GM18507 (cell line): ENCODE results near the gene INSYN2A.

Experiments used
- DNase-seq: peaks from one replicate; pipeline ENCODE4 v3.0.0; 2011; ENCODE audit warnings: low read depth; ENCODE audit not compliant: insufficient read length; ENCODE audit errors: extremely low spot score
- FAIRE-seq: peaks from 2 replicates; lab custom pipeline; 2011; peaks lifted over from hg19 to GRCh38; lab: Jason Lieb, UNC

Gene INSYN2A

GRCh38 chr10:127197154-127197432 lies 702 bp upstream of the INSYN2A start:
- FAIRE-seq (no peak), DNase-seq (no peak)

- no peak for DNase-seq
- no peak for FAIRE-seq
Measured at GRCh38 chr10:127195571-127196281, 665 bp downstream of the INSYN2A start.

DNA sequence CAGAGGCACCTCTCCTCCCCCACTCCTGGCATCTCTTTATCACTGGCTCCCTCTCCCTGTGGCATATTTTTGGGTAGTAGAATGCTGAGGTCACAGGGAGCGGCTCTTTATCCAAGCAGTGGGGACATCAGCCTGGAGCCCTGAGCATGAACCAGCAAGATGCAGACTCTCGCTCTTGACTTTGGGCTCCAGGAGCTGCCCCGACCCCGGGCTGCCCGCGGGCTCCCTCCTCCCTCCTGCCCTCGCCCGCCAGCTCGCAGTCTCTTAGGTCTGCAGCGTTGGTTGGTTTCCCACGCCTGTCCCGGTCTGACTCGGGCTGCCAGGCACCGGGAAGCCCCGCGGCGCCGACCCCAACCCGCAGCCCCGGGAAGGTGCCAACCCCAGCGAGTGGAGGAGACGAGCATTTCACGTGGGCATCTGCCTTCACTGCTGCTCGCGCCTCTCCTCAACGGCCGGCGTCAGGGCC lies 1.3 kb downstream of the INSYN2A start:
- DNase-seq (no peak), FAIRE-seq (no peak)

- no peak for FAIRE-seq
- DNase-seq = no peak
Measured at GRCh38 chr10:127194599-127194998, 1.8 kb downstream of the INSYN2A start.

DNA sequence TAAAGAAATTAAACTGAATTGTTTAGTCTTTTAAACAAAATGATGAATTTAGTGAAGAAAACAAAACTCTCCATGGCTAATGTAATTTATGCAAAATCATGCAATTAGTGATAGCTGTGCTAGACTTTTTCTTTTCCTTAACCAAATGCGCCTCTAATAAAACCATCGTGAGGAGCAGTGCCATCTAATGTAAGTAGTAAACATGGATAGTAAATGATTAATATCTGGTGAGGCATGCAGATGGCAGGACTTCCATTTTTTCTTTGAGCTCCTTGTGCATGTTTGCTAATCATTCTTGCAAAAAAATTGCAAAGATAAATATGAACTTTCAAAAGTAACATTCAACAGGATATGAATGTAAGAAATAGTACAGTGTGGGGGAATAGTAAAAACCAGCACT lies 2.3 kb downstream of the INSYN2A start:
- no peak for FAIRE-seq

GRCh38 chr10:127193125-127193524 lies 3.3 kb downstream of the INSYN2A start:
- FAIRE-seq = no peak
- DNase-seq = no peak

More for the DNA sequence above, 2.3 kb downstream of the INSYN2A start:
- DNase-seq = no peak

DNA sequence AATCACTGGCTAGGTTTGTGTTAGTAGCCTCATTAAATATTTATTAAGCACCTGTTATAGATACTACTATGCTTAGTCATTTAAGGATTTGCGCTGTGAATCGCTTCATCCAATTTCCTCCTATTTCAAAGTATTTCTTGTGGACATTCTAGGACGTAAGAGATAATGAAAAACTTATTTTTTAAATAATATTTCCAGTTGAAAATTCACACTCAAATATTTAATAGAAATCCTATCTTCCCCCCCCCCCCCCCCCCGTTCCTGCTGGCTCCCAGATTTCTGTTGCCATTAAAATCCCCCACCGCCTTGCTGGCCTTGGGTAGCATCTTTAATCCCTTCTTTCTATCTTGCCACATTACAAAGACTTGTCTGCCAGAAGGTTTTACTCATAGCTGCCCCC lies 6.0 kb downstream of the INSYN2A start:
- FAIRE-seq = no peak

GRCh38 chr10:127189226-127189625 lies 7.2 kb downstream of the INSYN2A start:
- FAIRE-seq (no peak), DNase-seq (no peak)

More for the DNA sequence above, 6.0 kb downstream of the INSYN2A start:
- no peak for DNase-seq

DNA sequence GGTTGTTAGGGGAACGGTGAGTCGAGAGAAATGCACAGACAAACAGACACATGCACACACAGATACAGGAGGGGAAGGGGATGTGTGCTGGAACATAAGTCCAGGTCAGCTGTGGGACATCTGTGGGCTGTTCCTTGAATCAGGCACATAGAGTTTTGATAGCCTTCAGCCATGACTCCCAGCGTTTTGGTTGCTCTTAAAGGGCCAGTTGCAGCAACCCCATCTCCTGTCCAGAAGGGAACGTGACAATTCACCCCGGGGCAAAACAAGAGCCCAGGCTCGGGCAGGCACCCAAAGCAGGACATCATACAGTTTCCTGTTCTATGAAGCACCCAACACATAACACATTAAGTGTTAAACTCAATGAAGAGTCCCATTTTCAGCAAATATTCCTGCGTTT lies 9.6 kb downstream of the INSYN2A start:
- FAIRE-seq = no peak
- no peak for DNase-seq

DNA sequence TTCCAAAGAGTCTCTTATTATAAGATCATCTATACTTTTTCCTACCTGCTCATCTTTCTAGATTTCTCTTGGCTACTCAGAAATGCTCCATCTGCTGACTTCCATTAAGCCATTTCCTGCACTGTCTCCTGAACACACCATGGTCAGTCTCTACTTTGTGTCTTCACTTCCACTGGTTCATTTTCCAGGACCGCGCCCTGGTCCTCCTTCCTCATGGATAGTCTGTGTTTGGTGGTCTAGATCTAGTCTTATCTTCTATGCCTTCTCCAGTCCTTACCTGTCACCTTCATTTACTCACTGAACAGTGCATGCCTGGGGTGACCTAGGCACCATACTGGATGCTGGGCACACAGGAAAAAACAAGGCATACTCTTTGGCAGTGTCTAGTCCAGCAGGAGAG lies 11.8 kb downstream of the INSYN2A start:
- no peak for FAIRE-seq

GRCh38 chr10:127182161-127182560 lies 14.2 kb downstream of the INSYN2A start:
- FAIRE-seq (no peak), DNase-seq (no peak)

More for the DNA sequence above, 11.8 kb downstream of the INSYN2A start:
- DNase-seq = no peak

DNA sequence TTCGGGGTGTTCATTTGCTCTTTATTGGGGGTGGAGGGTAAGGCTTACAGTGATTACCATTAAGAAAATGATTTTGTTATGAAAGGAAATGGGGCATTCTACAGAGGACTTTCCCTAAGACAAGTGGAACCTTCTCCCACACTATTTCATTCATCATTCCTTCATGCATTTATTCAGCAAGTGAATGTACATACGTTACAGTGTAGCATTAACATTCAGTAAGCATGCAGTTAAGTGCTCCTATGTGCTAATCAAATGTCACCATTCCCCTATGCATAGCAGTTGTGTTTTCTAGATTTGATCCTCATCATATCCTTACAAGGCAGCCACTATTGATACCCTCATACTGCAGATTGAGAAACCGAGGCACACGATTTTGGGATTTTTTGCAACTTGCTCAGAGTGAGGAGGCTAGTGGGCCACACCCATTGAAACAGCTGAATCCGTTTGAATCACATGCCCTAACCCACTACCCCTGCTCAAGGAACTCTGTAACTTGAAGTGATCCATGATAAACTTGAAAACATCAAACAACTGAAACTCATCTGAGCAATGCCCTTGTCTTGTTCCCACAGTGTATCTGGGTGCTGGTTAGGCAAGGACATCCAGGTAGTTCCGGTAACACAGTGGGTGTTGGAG lies 16.7 kb downstream of the INSYN2A start:
- DNase-seq (no peak), FAIRE-seq (no peak)

- DNase-seq (no peak), FAIRE-seq (no peak)
Measured at GRCh38 chr10:127176649-127177048, 19.7 kb downstream of the INSYN2A start.

GRCh38 chr10:127175357-127176110 lies 20.9 kb downstream of the INSYN2A start:
- no peak for DNase-seq
- FAIRE-seq = no peak

DNA sequence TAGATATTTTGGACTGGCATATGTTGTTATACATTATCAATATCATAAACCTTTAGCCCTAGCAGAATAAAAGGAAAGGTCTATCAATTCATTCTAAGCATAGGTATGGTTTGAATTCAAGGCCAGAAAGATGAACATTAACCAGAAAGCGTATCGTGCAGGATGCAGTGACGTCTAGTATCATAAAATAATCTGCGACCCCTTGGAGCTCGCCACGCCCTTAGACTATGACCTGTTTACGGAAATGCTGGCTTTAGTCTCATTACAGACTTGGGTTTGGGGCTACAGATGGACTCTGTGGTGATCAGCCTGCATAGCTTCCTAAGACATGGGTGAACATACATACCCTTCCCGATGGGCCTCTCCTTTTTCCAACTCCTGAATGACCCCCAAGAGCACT lies 21.5 kb downstream of the INSYN2A start:
- FAIRE-seq (no peak), DNase-seq (no peak)

DNA sequence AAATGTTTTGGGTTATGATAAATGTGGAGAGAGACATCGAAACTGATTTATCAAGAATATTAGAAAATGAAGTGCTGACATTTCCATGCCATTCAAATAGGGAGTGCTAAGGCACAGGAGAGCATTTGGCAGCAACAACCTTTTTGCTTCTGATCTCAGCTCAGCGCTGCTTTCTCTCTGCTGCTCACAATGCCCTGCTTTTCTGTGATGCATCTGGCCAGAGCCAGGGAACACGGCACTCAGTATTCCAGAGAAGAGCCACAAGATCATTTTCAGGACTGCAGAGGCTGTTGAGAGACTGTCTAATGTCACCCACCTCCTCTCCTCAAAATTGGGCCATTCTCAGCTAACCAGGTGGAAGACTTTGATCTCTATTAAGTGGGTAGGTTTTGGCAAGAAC lies 28.1 kb downstream of the INSYN2A start:
- FAIRE-seq (no peak), DNase-seq (no peak)

DNA sequence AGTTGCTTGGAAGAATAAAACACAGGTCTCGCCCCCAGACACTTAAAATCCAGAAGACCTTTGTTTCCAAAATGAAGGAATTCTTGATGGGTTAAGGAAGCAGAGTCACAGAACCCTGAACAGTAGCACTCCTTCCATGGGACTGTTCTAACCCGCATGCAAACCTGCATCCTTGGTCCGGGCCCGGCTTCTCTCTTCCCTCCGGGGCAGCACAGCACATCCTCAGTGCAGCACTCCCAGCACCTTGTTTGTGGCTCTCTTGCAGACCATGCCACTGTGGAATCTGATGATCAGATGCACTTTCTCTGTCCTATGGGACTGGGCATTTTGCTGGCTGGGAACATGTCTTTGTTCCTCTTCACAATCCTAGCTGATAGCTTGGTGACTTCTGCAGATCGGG lies 33.5 kb downstream of the INSYN2A start:
- DNase-seq (no peak), FAIRE-seq (no peak)

DNA sequence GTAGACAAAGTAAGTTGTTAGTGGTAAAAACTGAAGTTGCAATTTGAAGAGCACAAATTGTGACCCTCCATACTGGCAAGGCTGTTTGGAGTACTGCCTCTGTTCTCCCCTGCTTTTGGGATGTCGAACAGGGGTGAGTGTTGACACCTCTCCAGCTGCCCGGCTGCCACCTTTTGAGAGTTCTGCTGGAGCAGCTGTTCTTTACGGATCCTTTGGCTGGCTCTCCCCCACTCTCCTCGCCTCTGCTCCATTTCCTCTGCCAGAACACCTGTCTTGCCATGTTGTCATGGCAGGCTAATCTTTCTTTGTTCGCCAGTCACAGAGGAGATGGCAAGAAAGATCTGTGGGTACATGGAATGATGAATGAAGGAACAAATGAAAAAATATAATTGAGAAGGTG lies 34.9 kb downstream of the INSYN2A start:
- no peak for FAIRE-seq
- no peak for DNase-seq

DNA sequence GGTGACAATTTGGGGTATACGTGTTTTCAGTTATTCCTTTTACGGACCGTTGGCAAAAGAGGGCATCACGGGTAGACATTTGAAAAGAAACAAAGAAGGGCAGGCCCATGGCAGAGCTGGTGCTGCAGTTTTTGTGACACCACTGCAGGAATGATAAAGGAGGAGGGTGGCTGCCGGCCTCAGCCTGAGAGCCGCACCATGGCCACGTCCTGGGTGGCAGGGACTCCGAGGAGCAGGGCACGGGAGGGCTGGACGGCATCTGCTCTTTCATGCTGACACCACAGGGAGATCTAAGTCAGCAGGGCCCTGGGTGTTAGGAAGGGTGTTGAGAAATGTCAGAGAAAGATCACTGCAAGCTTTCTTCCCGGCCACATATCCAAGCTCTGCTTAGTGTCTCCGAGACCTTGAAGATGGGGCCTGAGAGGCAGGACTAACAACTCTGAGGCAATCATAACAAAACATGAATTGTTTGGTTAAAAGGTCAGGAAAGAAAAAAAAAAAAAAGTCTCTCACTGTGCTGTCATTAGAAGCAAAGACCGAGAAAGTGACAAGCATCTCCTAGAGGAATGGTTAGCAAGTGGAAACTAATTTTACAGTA lies 36.6 kb downstream of the INSYN2A start:
- DNase-seq (no peak), FAIRE-seq (no peak)

DNA sequence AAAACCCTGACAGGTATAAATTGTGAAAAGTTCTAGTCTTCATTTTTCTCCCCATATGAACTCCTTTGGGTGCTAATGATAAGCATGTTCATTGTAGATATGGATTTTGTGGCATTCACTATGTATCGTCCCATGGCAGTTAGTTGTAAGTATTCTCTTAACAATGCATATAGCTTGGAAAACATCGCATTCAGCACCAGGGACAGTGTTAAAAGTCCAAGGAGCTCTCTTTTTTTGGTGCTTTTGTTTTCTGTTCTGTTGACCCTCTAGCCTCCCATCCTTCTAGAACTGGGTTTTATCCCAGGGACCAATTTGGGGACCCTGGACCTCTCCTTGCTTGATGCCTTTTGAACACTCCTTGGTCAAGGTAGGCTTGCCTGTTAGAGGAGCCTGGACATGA lies 37.7 kb downstream of the INSYN2A start:
- FAIRE-seq (no peak), DNase-seq (no peak)
